GM21576 (cell line): ENCODE data around the gene GOLPH3L.
"Not testable (repeated sequence)": the region's sequence is repeated elsewhere in the genome, so short reads cannot be mapped to it uniquely, and the experiment has no call there.

ENCODE experiments used
- ATAC-seq: cut with Tn5 transposase; IDR thresholded peaks from one replicate; pipeline ENCODE4 v1.9.1; 2021; ENCODE audit warnings: mild to moderate bottlenecking, moderate library complexity; ENCODE audit not compliant: unreplicated experiment

GOLPH3L gene

GRCh38 chr1:150619576-150620509 is 77.1 kb downstream of the GOLPH3L start:
- no peak for ATAC-seq

GRCh38 chr1:150615346-150616201 is 81.4 kb downstream of the GOLPH3L start:
- ATAC-seq: no peak

GRCh38 chr1:150613061-150613920 is 83.7 kb downstream of the GOLPH3L start:
- ATAC-seq: peak; percentile 48

- ATAC-seq: no peak
These were observed 85.0 kb downstream of the GOLPH3L start for GRCh38 chr1:150612014-150612345.

GRCh38 chr1:150610576-150610975 is 86.4 kb downstream of the GOLPH3L start:
- no peak for ATAC-seq

GRCh38 chr1:150609732-150610131 is 87.2 kb downstream of the GOLPH3L start:
- ATAC-seq: no peak

- no peak for ATAC-seq
These were observed 90.4 kb downstream of the GOLPH3L start for GRCh38 chr1:150606463-150607142.

GRCh38 chr1:150605451-150605731 is 91.6 kb downstream of the GOLPH3L start:
- ATAC-seq: not testable (repeated sequence)

- no peak for ATAC-seq
These were observed 92.7 kb downstream of the GOLPH3L start for GRCh38 chr1:150604226-150604588.

GRCh38 chr1:150603711-150604110 is 93.2 kb downstream of the GOLPH3L start:
- no peak for ATAC-seq

- ATAC-seq: not testable (repeated sequence)
These were observed 94.6 kb downstream of the GOLPH3L start for GRCh38 chr1:150602372-150602771.

GRCh38 chr1:150601540-150601939 is 95.4 kb downstream of the GOLPH3L start:
- no peak for ATAC-seq

- not testable (repeated sequence) for ATAC-seq
These were observed 98.6 kb downstream of the GOLPH3L start for GRCh38 chr1:150598346-150598745.

GRCh38 chr1:150596976-150597375 is 100.0 kb downstream of the GOLPH3L start:
- no peak for ATAC-seq
